Fibroblast of villous mesenchyme (primary cell): Measurements from ENCODE around the gene FAM168A. TPM values are rescaled to one million over a fixed set of nuclear protein-coding genes. Genes with fewer than 3 reads are reported as not detected.

Source experiments
- DNase-seq: peaks from one replicate; pipeline ENCODE4 v3.0.0-alpha.2; 2010; ENCODE audit warnings: low read depth
- H3K4me3 ChIP-seq: 2 replicates; pipeline ENCODE4 v1.5.1; 2011; ENCODE audit warnings: low read depth, mild to moderate bottlenecking, low read length
- total RNA-seq: library from RNA; depleted of rRNA; stranded (reverse); fragments of >200 nt; gene quantifications from 2 replicates; pipeline ENCODE4 v1.2.3, GENCODE V29; 2012
- TF ChIP-seq, protein P1 (sequence below): IDR thresholded peaks from 2 replicates; pipeline ENCODE4 v1.5.1; 2012; ENCODE audit warnings: low read depth, mild to moderate bottlenecking, low read length; ENCODE audit not compliant: insufficient read depth

Gene FAM168A
- total RNA-seq, 1 donor: 22.5 TPM

DNA sequence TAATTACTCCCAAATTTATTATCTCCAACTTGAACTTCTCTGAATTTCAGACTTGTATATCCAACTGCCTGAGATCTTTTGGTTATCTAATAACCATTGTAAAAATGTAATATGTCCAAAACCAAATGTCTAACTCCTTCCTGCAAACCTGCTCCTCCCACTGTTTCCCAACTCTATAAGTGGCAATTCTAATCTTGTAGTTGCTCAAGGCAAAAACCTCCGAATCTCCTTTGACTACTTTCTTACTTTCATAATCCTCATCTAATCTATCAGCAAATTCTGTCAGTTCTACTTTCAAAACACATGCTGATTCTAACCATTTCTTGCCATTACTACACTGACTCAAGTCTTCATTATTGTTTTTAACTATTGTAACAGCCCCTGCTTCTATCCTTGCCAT lies 55.7 kb downstream of the FAM168A start:
- TF ChIP-seq, protein P1, sequence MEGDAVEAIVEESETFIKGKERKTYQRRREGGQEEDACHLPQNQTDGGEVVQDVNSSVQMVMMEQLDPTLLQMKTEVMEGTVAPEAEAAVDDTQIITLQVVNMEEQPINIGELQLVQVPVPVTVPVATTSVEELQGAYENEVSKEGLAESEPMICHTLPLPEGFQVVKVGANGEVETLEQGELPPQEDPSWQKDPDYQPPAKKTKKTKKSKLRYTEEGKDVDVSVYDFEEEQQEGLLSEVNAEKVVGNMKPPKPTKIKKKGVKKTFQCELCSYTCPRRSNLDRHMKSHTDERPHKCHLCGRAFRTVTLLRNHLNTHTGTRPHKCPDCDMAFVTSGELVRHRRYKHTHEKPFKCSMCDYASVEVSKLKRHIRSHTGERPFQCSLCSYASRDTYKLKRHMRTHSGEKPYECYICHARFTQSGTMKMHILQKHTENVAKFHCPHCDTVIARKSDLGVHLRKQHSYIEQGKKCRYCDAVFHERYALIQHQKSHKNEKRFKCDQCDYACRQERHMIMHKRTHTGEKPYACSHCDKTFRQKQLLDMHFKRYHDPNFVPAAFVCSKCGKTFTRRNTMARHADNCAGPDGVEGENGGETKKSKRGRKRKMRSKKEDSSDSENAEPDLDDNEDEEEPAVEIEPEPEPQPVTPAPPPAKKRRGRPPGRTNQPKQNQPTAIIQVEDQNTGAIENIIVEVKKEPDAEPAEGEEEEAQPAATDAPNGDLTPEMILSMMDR: no peak
- no peak overlapping the region for H3K4me3 ChIP-seq
- DNase-seq: peak; percentile 46

DNA sequence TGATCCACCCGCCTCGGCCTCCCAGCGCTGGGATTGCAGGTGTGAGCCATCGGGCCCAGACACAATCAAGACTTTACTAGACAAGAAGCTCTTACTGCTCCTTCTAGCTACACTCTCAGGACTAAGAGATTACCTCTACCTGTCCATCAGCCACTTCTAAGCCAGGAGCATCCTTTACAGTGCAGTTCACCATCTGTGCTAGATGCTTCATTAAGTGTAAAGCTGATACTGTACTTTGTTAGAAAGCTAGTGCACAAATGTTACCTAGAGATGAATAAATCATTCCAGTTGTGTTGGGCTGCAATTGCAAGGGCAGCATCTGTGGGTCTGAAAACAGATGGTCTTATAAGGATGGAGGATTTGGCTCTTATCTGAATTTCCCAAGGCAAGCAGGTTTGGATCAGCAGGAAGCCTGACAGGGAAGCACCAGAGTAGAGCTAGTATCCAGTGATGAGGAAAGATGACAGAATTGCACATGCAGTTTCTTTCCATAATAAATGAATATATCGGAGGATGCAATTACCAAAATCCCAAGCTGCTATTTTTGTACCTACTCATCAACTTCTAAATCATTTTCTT lies 58.3 kb downstream of the FAM168A start:
- TF ChIP-seq, protein P1: no peak
- DNase-seq: no peak
- H3K4me3 ChIP-seq: no peak overlapping the region

DNA sequence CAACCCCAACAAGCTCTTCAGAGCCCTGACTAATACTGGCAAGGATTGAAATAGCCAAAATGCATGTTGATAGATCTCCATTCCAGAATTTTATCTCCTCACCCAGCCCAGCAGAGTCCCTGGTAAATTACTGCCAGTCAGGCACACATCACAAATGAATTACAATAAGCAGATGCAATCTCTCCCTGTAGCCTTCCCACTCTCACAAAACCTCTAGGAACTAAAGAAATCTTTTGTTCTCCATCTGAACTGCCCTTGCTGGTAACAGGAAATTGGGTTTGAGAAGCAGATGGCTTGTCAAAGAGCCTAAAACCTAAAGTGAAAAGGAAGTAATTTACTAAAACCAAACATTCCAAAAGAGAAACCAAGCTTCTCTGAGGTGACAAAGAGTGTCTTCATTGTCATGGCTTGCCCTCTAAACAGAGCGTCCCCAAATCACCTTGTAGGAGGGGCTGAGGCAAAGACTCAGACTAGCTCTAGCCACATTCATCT lies 59.5 kb downstream of the FAM168A start:
- TF ChIP-seq, protein P1: no peak
- no peak overlapping the region for H3K4me3 ChIP-seq
- no peak for DNase-seq

DNA sequence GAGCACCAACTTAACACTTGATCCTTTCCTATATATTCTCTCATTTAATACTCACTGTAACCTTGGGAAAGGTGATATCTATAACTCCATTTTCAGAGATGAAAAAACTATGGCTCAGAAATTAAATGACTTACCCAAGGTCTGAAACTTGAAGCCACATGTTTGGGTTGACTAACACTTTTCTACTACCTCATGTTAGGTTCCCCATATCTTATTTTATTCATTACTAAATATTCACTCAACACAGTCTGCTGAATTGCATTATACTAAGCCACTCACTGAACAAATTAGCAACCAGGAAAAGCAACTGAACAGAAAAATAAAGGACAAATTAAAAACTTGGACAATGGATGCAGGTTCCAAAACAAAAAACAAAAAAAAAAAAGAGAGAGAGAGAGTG lies 59.9 kb downstream of the FAM168A start:
- H3K4me3 ChIP-seq: no peak overlapping the region
- DNase-seq: no peak
- TF ChIP-seq, protein P1: no peak

DNA sequence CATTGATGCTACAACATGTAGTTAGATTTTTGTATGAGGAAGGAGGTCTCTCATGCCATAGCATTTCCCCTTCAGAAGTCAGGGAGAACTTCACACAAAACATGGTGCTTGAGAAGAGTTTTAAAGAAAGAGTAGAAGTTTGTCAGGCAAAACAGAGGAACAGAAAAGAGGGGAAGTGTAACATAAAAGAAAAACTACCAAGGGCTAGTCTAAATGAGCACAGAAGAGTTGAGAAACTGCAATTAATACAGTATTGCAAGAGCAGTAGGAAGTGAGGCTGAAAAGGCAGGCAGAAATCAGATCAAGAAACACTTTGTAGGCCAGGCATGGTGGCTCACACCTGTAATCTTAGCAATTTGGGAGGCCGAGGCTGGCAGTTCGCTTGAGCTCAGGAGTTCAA lies 61.0 kb downstream of the FAM168A start:
- no peak overlapping the region for H3K4me3 ChIP-seq
- no peak for DNase-seq
- TF ChIP-seq, protein P1: no peak

DNA sequence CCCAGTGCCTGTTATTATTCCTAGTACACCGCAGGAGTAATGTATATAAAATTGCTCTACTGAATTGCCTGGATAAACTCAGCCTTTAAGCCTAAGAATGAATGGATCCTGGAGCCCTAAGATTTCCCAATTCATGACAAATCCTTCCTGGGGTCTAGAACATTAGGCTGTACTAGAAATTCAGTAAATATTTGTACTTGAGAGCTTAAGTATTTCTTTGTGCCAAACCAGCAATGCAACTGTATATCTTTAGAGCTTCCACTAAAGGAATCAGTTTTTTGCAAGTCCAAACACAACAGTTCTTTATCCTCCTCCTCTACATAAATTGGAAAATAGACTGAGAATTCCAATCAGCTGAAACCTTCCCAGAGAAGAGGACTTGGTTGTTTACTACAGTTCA lies 65.6 kb downstream of the FAM168A start:
- TF ChIP-seq, protein P1: no peak
- H3K4me3 ChIP-seq: no peak overlapping the region
- DNase-seq: peak; percentile 42

DNA sequence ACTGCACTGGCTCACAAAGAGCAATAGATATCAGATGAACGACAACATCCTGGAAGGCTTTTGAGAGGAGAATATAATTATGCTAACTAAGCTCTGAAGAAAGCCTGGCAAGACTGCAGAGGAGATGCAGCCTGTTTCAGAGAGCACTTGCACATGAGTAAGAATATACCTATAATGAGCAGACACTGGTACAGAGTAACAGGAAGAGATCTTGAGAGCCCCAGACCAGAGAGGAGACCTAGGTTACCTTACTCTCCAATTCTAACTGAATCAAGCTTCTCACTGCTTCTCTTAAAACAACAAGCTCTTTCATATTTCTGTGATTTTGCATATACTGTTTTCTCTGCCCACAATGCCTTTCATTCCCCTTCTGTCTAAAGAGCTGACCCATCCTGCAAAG lies 66.5 kb downstream of the FAM168A start:
- TF ChIP-seq, protein P1: no peak
- DNase-seq: no peak
- no peak overlapping the region for H3K4me3 ChIP-seq
